ENCODE measurements around the gene MOCS2.
"Not testable (repeated sequence)": the region's sequence is repeated elsewhere in the genome, so short reads cannot be mapped to it uniquely, and the experiment has no call there.

The MOCS2 gene

GRCh38 chr5:53109443-53110127 is at the start of gene MOCS2:
Gene MOCS2, minus strand, starts transcription at chr5:53109757. Its CDS starts 2,583 bp downstream, at chr5:53107174.
- in situ Hi-C loops (cut with HindIII; ENCODE audit: low sequenced_read_pairs): no loop called here

- in situ Hi-C loops (cut with HindIII; ENCODE audit: low sequenced_read_pairs): loop anchor here (25.0 kb wide), 1 partner anchor 1310 kb away; the partner anchor contains the start of gene HSPB3
These were observed 42.3 kb upstream of the MOCS2 start for GRCh38 chr5:53151713-53152458.

- in situ Hi-C loops (cut with HindIII; ENCODE audit: low sequenced_read_pairs): no loop called here
These were observed 23.5 kb upstream of the MOCS2 start for GRCh38 chr5:53133020-53133419.

GRCh38 chr5:53130266-53130665 is 20.7 kb upstream of the MOCS2 start:
- in situ Hi-C loops (cut with HindIII; ENCODE audit: low sequenced_read_pairs): no loop called here

GRCh38 chr5:53128481-53128880 is 18.9 kb upstream of the MOCS2 start:
- in situ Hi-C loops (cut with HindIII; ENCODE audit: low sequenced_read_pairs): no loop called here

GRCh38 chr5:53127107-53127506 is 17.6 kb upstream of the MOCS2 start:
- in situ Hi-C loops (cut with HindIII; ENCODE audit: low sequenced_read_pairs): no loop called here

GRCh38 chr5:53126521-53126920 is 17.0 kb upstream of the MOCS2 start:
- in situ Hi-C loops (cut with HindIII; ENCODE audit: low sequenced_read_pairs): no loop called here

GRCh38 chr5:53123702-53124101 is 14.1 kb upstream of the MOCS2 start:
- in situ Hi-C loops (cut with HindIII; ENCODE audit: low sequenced_read_pairs): no loop called here

GRCh38 chr5:53120165-53120564 is 10.6 kb upstream of the MOCS2 start:
- in situ Hi-C loops (cut with HindIII; ENCODE audit: low sequenced_read_pairs): no loop called here

GRCh38 chr5:53118879-53119278 is 9.3 kb upstream of the MOCS2 start:
- in situ Hi-C loops (cut with HindIII; ENCODE audit: low sequenced_read_pairs): no loop called here

GRCh38 chr5:53116597-53116996 is 7.0 kb upstream of the MOCS2 start:
- in situ Hi-C loops (cut with HindIII; ENCODE audit: low sequenced_read_pairs): no loop called here

GRCh38 chr5:53114988-53115387 is 5.4 kb upstream of the MOCS2 start:
- in situ Hi-C loops (cut with HindIII; ENCODE audit: low sequenced_read_pairs): no loop called here

GRCh38 chr5:53113947-53114346 is 4.4 kb upstream of the MOCS2 start:
- in situ Hi-C loops (cut with HindIII; ENCODE audit: low sequenced_read_pairs): no loop called here

- in situ Hi-C loops (cut with HindIII; ENCODE audit: low sequenced_read_pairs): no loop called here
These were observed 3.4 kb upstream of the MOCS2 start for GRCh38 chr5:53112909-53113308.

- in situ Hi-C loops (cut with HindIII; ENCODE audit: low sequenced_read_pairs): not testable (repeated sequence)
These were observed 2.8 kb upstream of the MOCS2 start for GRCh38 chr5:53112307-53112706.

GRCh38 chr5:53111139-53111538 is 1.6 kb upstream of the MOCS2 start:
- in situ Hi-C loops (cut with HindIII; ENCODE audit: low sequenced_read_pairs): no loop called here

- in situ Hi-C loops (cut with HindIII; ENCODE audit: low sequenced_read_pairs): no loop called here
These were observed 599 bp upstream of the MOCS2 start for GRCh38 chr5:53110156-53110555.

- in situ Hi-C loops (cut with HindIII; ENCODE audit: low sequenced_read_pairs): no loop called here
These were observed 508 bp downstream of the MOCS2 start for GRCh38 chr5:53109056-53109442.

- in situ Hi-C loops (cut with HindIII; ENCODE audit: low sequenced_read_pairs): no loop called here
These were observed 3.8 kb downstream of the MOCS2 start for GRCh38 chr5:53105611-53106300.

GRCh38 chr5:53100606-53101005 is 9.0 kb downstream of the MOCS2 start:
- in situ Hi-C loops (cut with HindIII; ENCODE audit: low sequenced_read_pairs): no loop called here

- in situ Hi-C loops (cut with HindIII; ENCODE audit: low sequenced_read_pairs): loop anchor here (5.0 to 10.0 kb wide), 2 partner anchors 145 to 177 kb away; no protein-coding TSS in a partner anchor
These were observed 10.0 kb downstream of the MOCS2 start for GRCh38 chr5:53099546-53099945.
